Activated CD8-positive, alpha-beta memory T cell treated with anti-CD3 and anti-CD28 coated beads, Interleukin-2, amount 50 U/mL, for 1 hour (primary cell): ENCODE data around the gene GAREM1.

Experiments used
- DNase-seq: peaks from one replicate; pipeline ENCODE4 v3.0.0-alpha.2; 2020; ENCODE audit errors: extremely low read depth

GAREM1 gene

DNA sequence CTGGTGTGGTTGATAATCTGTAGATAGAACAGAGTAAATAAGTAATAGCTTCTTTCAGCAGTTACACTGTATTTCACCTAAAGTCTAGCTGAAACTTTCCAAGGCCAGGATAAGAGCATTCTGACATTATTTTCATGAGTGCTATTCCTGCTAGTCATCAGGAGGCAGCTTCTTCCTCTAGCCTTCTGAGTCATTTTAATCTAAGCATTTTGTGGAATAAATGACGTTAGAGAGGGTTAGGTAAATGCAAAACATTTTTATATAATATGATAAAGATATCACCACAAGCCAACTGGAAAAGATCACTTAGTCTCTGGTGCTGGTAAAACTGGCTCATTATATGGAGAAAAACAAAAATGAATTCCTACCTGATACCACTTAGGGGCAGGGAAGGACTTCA is 142.3 kb downstream of the GAREM1 start:
- DNase-seq = no peak

DNA sequence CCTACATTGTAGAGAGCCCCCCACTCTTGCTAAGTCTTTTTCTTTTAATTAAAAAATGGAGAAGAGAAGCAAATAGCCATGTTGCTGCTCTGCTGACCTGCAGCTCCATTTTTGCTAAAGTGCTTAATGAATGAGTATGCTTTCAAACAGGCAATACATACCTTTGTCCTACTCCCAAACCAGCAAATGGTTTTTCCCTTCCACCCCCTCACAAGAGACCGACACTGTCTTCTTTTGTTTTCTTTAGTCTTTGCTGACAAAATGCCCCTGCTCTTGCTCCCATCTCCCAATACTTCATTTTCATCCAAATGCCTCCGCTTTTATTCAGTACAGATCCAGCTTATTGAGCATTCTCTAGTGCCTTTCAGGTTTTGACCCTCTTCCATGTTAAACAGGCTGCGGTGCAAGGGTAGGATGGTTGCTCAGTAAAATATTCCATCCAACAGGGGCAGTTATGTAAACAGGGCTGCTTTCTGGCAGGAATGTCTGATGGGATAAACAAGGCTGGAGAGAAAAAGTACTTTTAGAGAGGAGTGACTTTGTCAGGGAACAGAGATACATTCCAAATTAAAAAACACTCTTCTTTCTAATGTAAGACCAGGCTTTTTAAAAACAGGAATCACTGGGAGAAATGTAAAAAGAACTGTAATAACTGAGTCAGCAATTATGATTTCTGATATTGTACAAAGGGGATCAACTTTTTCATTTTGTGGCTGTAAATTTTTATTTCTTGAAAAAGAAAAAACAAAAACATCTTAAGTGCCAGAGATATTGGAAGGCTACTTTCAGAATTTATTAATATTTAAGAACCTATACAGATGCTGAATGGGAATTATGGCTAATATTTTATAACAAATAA is 144.0 kb downstream of the GAREM1 start:
- no peak for DNase-seq

DNA sequence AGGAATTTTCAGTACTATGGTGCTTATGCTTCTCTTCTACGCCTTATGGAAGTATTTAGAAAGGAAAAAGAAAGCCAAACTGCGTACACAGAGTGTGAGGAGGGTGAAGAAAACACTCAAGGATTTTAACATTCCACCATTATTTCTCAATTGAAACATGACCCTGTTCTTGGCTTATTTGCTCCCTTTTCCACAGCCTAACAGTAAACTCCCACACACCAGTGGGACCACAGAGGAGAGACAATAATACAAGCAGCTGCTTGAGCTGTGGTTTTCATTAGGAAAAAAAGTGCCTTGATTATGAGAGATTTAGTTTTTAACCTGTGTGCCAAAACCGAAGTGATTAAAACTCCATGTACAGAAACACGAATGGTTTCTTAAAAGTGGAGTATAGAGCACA is 146.5 kb downstream of the GAREM1 start:
- no peak for DNase-seq

DNA sequence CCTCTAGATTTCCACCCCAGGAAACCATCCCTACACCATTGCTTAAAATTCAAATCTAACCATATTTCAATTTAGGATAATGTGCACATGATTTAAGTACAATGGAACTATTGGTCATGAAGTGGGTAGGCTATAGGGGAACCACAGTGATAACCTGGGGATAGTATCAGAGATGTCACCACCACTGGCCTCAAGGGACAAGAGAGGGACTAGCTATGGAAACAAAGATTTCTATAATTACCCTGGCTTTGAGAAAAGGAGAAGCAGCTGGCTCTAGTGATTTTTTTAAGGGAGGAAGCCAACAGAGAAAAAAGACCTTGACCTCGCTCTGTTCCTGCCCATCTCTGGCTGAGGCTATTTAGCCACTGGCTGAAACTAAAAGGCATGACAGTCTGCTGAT is 148.9 kb downstream of the GAREM1 start:
- no peak for DNase-seq

DNA sequence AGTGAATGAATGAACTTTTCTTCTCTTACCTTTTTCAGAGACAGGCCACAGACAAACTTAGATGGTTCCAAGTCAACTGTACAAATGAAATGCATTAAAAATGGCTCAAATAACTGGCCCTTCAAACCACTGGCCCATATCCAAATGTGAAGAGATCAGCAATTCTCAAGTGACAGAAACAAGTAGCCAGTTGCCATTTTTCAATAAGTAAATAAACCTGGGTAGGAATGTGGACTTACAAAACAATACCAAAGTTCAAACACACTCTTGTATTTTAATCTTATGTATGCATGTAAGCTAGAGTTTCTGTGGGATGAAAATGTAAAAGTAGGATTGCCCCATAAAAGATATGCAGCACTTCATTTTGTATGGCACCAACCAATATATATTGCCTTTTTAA is 151.6 kb downstream of the GAREM1 start:
- no peak for DNase-seq

DNA sequence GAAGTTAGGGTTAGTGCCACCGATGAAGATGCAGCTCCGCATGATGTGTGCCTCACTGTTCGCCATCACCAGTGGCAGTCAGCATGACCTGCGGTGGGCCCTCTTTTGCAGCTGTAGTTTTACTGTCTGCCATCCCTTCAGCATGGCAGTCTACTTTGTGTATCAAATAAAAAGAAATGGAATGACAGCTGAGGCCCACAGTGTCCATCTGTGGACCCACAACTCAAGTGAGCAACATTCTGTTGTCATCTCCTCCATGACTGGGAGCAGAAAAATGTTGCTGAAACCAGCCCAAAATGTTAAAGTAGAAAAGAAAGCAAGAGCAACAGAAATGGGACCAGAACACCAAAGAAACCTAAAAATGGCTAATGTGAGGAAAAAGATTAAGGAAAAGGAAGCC is 152.1 kb downstream of the GAREM1 start:
- no peak for DNase-seq

DNA sequence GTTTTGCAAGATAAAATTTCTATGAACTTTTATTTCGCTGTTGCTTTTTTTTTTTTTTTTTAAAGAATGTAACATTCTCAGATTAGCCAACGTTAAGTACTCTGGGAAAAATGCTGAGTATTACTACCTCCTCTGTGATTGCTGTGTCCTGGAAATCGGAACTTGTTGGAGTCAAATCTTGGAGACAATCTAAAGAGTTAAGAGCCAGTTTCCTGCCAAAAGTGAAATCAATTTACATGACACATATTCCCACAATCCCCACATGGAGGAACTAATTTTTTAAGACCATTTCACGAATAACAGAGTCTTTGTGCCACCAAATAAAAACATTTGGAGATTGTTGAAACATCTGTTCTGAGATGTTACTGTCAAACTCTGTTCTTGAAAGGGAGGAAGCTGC is 153.0 kb downstream of the GAREM1 start:
- DNase-seq = no peak

DNA sequence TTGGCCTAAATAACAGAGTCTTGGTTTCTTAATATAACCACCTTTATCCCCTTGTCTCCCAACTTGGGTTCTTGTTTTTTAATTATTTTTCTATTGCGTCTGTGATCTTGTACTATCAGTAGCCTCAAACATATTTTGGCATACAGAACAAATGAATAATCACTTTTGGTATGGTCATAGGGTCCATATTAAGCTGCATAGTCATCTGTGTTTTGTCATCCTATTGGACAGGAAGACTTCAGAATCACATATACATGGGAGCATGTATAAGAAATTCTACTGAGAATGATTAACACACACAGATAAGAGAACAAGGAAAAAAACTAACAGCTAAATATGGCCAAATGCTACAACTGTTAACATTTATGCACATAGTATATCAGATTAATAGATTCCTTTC is 154.8 kb downstream of the GAREM1 start:
- no peak for DNase-seq

DNA sequence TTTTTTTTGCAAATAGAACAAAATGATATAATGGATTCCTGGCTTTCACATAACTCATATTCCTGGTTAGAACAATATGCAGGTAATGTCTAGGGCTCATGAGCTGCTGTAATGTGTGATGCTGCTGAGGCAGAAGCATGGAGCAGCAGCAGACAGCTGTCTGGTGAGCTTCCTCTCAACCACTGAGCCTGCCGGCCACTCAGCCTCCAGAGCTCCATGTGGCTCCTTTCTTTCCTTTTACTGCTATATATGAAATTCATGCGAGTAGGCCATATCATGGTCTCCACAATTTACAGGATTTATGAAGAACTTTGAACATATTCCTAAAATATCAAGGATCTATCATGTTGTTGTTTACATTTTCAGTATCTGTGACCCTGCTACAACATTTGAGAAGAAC is 159.9 kb downstream of the GAREM1 start:
- DNase-seq = no peak

DNA sequence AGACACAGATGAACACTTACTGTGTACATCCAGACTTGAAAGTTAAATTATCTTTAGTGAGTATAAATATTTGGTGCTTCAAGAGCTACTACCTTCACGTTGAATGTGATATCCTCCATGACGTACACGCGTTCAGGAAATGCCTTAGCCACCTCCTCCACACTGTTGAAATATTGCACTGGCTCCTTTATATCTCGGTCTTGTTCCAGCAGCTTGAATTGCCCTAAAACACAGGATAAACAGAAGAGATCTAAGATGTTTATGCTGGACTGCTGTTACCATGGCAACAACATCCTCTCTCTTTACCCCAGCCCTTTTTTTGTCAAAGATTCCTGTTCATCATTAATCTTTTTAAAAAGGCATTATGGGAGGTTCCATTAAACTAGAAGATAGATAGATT is 160.6 kb downstream of the GAREM1 start:
- DNase-seq = no peak

DNA sequence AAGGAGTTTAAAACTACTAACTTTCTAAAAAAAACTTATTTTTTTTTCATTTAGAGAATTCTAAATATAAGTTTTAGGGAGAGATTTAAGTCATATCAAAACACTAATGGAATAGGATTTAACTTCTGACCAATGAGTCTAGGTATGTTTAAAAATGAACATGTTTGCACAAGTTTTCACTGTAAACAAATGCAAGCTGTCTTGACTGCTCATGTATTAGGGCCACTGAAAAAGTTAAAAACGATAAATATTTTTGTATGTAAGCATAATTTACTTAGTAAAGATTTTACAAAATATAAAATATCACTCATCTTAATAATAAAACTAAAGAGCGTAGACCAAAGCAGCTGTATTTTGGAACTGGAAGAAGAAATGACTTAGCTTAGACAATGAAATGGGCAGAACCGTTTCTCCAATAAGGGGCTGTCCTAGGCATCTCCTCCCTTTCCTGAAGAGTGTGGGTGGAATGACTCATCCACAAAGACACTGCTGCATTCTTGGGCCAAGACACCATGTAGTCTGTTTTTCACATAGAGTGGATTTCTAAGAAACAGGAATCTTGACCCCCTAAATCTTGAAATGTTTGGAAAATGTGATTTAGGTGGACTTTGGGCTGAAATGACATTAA is 162.1 kb downstream of the GAREM1 start:
- DNase-seq = no peak

DNA sequence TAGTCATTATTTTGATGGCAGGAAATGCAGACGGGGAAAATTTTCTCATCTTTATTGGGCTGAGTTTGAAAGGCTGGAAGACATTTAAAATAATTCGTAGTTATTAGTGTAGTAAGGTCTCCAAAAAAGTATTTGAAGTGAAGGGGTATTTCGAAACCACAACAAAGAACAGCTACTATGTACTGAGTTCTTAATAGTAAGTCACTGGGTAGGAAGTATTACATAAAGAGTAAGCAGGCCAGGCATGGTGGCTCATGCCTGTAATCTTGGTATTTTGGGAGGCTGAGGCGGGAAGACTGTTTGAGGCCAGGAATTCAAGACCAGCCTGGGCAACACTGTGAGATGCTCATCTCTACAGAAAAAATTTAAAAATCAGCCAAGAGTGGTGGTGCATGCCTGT is 167.3 kb downstream of the GAREM1 start:
- DNase-seq = no peak

DNA sequence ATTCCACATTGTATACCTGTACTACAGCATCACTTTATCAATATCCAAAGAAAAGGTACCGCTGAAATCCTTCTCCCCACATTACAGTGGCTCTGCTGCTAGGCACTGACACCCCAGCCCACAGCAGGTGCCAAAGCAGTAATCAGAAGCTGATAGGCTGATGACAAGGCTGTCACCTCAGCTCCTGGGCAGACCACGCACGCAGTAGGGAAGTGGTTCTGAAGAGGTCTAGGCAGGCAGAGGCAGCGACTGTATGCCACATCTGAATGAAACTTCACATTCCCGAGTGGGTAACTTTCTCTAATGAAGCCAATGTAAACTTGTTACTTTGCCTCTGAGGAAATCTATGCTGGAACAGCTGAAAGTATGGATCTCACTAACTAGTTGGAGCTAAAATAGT is 167.9 kb downstream of the GAREM1 start:
- no peak for DNase-seq

DNA sequence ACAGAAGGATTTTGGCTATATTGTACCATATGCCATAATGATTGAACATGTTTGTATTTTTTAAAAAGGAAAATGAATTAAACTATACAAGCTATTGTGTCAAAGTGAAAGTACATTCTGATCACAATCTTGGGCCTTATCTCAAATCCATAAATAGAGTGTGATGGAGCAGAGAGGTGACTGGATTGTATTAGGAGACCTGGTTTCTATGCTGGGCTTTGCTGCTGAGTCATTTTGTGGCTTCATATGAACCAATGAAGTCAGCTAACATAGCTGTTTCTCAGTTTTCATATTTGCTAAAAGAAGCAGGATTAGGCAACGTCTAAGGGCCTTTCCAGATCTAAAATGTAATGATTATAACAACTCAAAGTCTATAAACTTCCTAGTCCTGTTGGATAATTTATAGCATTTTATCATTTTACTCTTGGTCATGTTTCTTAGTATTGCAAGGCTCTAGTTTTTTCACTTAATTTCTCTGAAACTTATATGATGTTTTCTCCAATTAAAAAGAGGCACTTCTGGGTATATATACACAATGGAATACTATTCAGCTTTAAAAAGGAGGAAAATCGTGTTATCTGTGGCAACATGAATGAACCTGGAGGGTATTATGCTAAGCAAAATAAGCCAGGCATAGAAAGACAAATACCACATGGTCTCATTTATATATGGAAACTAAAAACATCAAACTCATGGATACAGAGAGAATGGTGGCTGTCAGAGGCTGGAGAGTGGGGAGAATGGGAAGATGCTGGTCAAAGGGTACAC is 168.5 kb downstream of the GAREM1 start:
- DNase-seq = no peak

DNA sequence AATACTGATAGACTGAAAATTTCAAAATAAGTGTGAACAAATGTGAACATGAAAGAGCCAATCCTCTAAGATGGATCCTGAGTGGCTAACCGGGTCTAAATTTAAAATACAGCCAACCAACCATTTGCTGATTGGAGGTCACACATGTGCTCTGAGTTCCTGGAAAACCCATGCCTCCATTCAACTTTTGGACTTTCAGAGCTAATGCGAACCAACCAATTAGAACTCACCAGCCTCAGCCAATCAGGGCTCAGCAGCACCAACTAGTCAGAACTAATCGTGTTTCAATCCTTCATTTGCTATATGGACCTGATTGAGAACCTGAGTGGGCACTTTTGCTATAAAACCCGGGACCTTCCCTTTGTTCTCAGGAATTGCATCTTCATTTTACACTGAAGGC is 169.3 kb downstream of the GAREM1 start:
- DNase-seq = no peak

DNA sequence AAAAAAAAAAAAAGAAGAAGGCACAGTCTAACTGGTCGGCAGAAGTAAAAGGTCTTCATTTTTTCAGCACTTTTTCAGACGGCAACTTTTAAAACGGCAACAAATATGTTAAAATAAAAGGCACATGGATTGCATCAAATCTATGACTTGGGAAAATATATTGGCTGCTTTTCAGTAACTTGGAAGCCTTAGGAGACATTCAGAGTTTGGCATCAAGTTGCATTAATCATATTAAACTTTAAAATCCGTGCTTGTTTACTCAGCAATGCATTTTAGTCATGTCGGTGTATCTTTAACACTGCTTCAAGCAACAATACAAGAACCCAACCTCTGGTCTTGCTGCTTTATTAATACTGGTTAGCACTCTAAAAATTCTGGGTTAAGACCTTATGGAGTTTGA is 169.8 kb downstream of the GAREM1 start:
- no peak for DNase-seq

DNA sequence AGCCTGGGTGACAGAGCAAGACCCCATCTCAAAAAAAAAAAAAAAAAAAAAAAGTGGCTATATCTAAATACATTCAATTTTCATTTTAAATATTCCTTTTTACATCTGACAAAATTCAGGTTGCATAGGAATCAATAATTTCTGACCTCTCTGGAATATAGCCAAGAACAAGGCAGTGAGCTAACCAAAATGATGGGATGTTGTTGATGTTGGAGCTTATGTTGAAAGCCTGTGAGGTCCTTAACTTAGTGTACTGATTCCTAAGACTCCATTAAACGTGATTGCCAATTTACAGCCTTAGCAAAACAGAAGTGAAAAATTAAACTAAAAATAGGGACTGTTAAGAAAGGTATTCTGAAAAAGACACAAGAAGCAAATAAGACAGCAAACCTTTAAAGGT is 171.2 kb downstream of the GAREM1 start:
- DNase-seq = no peak

DNA sequence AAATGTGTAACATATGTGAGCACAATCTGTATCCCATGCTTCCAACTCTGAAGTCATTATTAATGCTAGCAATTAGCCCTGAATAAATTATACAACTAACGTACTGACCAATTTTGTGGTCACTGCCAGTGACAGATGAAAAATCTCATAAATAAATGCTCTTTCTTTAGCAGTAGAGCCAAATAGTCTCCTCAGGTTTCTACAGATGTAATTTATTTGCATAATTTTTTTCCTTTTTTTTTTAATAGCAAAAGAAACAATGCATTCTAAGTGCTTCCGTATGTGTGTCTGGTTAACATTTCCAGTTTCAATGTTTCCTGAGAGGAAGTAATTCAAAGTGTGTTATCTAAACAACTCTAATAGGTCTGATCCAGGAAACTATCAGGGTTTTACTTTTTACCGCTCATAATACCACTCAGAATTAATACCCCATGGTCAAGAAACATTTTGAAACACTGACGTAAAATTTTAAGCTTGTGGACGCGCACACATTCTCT is 172.5 kb downstream of the GAREM1 start:
- no peak for DNase-seq

DNA sequence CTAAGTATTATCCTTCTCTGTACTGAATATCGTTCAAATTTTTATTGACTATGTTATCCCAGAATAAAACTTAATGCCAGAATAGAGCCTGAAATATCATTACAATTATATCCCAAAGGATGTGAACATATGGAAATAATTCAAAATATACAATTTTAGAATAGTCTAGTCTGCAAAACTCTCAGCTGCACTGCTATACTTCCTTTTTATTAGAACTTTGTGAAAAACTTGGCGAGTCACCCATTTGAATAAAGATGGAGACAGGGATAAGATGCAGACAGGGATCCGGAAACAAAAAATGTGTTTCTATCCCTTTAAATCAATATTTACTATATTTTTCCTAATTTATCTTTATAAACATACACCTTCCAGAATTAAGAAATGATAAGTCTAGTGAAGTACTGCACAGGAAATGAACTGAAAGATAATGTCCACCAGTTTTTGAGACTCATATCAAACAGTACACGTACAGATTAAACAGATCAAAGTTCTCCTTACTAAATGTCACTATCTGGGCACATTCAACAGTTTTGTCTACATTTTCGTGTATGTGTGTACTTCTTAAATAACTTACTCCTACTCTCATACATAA is 173.0 kb downstream of the GAREM1 start:
- no peak for DNase-seq

DNA sequence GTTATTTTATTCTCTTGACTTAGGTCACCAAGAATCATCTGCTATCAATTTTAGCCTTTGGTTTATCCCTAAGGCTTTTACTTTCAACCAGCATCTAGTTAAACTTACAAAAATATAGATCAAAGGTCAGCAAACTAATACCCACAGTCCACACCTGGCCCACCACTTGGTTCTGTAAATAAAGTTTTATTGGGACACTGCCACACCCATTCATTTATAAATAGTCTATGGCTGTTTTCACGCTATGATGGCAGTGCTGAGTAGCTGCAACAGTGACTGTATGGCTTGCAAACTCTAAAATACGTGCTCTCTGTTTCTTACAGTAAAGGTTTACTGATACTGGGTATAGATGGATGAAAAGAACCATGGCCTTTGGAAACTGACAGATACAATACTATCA is 173.8 kb downstream of the GAREM1 start:
- no peak for DNase-seq

DNA sequence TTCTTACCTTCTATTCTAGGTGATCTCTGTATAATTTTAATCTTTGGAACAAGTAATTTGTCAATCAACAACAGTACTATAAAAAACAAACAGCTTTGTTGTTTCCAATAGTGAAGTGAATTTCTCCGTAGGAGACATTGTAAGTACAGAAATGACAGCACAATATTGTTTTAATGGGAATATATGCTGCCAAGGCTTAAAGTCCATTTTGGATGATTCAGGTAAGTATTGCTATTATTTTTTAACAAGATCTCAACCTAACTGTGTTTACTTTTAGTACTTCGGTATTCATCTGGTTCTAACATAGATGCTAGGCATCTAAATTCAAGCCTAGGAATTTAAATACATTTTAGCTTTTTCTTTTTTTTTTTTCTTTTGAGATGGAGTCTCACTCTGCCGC is 175.1 kb downstream of the GAREM1 start:
- no peak for DNase-seq

DNA sequence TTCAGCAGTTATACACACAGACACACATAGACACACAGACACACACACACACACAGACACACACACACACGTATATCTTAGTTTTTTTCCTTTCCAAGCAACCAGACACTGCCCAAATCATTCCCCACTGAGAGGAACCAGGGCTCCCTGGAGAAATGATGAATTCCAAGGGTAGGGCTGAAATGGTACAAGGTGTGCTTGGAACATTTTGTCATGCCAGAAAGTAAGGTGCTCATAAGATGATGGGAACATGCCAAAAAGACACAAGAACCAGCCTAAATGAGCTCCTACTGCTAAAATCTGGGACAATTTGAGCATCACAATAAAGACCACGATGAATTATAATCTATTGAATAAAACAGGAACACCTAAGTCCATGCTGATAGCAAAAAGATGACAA is 177.6 kb downstream of the GAREM1 start:
- DNase-seq = no peak
